GM19324 (cell line): ENCODE results near the gene OR51B4.
"Not testable (repeated sequence)": the region's sequence is repeated elsewhere in the genome, so short reads cannot be mapped to it uniquely, and the experiment has no call there.

Experiments used
- ATAC-seq: cut with Tn5 transposase; IDR thresholded peaks from one replicate; pipeline ENCODE4 v1.9.1; 2021; ENCODE audit warnings: mild to moderate bottlenecking, moderate library complexity; ENCODE audit not compliant: unreplicated experiment, low FRiP score

OR51B4 gene

DNA sequence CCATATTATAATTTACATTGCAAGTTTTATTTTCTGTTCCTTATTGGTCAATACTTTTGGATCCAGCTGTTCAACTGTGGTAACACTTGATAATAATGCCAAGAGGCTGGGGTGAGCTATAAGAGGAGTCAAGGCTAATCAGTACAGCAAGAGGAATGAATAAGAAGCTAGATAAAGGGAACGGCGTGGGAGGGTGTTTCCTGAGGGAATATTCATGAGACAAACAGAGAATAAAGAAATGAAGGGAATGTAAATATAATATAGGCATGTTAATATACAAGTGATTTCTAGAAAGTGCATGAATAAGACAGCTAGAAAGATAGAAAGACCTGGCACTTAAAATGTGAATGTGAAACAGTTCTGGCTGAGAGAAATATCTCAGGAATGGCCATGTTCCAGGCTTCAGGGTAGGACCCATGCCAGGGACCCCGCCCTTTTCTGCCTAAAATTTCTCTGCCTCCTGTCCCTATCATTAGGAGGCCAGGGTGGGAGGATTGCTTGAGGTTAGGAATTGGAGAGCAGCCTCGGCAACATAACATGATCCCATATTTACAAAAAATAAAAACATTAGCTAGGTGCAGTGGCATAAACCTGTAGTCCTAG, 3.9 kb downstream of the OR51B4 start:
- ATAC-seq = no peak

- not testable (repeated sequence) for ATAC-seq
These were observed 7.3 kb downstream of the OR51B4 start for GRCh38 chr11:5294342-5294995.

- ATAC-seq = no peak
These were observed 8.7 kb downstream of the OR51B4 start for GRCh38 chr11:5293028-5293427.

- peak; percentile 87 for ATAC-seq
These were observed 10.4 kb downstream of the OR51B4 start for GRCh38 chr11:5291207-5291838.

GRCh38 chr11:5290106-5290505, 11.6 kb downstream of the OR51B4 start:
- no peak for ATAC-seq

GRCh38 chr11:5289696-5290095, 12.1 kb downstream of the OR51B4 start:
- ATAC-seq = no peak

GRCh38 chr11:5288906-5289550, 12.7 kb downstream of the OR51B4 start:
- ATAC-seq = no peak

DNA sequence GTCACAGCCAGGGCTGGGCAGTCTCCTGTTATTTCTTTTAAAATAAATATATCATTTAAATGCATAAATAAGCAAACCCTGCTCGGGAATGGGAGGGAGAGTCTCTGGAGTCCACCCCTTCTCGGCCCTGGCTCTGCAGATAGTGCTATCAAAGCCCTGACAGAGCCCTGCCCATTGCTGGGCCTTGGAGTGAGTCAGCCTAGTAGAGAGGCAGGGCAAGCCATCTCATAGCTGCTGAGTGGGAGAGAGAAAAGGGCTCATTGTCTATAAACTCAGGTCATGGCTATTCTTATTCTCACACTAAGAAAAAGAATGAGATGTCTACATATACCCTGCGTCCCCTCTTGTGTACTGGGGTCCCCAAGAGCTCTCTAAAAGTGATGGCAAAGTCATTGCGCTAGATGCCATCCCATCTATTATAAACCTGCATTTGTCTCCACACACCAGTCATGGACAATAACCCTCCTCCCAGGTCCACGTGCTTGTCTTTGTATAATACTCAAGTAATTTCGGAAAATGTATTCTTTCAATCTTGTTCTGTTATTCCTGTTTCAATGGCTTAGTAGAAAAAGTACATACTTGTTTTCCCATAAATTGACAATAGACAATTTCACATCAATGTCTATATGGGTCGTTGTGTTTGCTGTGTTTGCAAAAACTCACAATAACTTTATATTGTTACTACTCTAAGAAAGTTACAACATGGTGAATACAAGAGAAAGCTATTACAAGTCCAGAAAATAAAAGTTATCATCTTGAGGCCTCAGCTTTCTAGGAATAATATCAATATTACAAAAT, 13.4 kb downstream of the OR51B4 start:
- no peak for ATAC-seq

- no peak for ATAC-seq
These were observed 14.8 kb downstream of the OR51B4 start for GRCh38 chr11:5286901-5287300.

DNA sequence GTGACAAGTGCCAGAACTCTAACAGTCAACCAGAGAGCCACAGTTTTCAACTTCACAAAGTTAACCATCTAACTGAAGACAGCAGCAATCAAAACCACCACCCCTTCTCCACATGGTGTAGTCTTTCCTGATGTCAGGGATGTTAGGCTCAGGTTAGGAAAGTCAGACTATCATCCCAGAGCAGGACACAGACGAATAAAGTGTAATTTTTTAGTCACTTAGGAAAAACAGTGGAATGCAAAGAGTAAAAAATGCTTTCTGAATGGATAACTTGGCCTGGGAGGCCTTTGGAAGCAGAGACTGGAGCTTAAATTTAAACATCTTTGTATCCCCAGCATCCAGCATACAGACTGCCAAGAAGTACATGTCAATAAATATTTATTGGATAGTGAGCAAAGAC, 15.4 kb downstream of the OR51B4 start:
- ATAC-seq = no peak

GRCh38 chr11:5285703-5286340, 15.9 kb downstream of the OR51B4 start:
- ATAC-seq = no peak

- no peak for ATAC-seq
These were observed 17.1 kb downstream of the OR51B4 start for GRCh38 chr11:5284637-5285036.

DNA sequence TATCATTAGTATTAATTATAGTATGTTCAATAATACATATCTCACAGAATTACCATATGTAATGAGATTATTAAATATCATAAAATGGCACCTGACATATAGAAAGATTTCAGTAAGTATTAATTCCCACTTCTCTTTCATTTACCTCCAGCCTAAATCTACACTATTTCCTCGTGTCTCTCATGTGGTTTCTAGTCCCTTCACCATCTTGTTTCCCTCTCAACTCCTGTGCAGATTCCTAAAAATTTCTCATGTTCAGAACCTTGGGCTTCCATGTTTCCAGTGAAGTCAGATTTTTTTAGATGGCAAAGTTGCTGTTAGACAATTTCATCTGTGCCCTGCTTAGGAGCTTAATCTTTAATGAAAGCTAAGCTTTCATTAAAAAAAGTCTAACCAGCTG, 17.9 kb downstream of the OR51B4 start:
- ATAC-seq = no peak

DNA sequence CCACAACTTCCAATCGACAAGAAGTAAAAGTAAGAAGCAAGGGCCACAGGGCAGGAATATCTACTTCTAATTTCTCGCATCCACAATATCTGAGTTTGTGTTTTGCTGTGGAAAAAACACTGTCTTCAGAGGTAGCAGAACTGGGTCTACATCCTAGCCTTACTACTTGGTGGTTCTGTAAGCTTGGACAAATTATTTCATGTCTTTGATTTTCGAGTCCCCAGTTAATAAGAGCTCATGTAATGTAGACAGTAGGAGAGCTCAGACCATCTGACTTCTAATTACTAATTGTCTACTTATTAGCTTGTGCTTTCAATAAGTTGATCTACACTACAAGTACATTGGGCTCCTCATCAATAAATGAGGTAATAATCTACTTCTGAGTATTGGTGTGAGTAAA, 18.7 kb downstream of the OR51B4 start:
- ATAC-seq = no peak

- no peak for ATAC-seq
These were observed 19.1 kb downstream of the OR51B4 start for GRCh38 chr11:5282628-5283027.

GRCh38 chr11:5281596-5281995, 20.1 kb downstream of the OR51B4 start:
- no peak for ATAC-seq

DNA sequence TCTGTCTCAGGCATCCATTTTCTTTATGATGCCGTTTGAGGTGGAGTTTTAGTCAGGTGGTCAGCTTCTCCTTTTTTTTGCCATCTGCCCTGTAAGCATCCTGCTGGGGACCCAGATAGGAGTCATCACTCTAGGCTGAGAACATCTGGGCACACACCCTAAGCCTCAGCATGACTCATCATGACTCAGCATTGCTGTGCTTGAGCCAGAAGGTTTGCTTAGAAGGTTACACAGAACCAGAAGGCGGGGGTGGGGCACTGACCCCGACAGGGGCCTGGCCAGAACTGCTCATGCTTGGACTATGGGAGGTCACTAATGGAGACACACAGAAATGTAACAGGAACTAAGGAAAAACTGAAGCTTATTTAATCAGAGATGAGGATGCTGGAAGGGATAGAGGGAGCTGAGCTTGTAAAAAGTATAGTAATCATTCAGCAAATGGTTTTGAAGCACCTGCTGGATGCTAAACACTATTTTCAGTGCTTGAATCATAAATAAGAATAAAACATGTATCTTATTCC, 21.1 kb downstream of the OR51B4 start:
- peak; percentile 77 for ATAC-seq

DNA sequence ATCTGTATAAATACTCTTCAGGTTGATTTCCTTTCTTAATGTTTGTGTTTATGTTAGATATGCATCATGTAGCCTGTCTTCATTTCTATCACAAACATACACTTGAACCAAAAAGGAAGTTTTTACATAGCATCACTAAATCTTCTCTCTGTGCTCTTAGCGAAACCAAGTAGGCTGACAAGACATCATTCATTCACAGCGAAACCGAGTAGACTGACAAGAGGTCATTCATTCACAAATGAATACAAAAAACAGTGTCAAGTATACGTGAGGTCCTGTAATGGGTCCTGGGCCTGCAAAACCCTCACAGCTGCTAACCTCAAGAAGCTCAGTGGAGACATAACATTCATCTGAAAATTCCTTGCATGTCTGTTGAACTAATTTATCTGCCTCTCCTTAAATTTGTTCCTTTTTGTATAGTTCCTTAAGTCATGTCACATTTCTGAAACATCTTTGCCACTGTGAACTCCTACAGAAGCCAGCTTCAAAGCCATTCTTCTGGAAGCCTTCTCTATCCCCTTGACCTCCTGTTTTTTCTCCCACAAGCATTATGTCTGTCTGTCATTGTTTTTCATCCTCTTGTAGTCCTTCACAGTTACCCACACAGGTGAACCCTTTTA, 22.2 kb downstream of the OR51B4 start:
- ATAC-seq = no peak

DNA sequence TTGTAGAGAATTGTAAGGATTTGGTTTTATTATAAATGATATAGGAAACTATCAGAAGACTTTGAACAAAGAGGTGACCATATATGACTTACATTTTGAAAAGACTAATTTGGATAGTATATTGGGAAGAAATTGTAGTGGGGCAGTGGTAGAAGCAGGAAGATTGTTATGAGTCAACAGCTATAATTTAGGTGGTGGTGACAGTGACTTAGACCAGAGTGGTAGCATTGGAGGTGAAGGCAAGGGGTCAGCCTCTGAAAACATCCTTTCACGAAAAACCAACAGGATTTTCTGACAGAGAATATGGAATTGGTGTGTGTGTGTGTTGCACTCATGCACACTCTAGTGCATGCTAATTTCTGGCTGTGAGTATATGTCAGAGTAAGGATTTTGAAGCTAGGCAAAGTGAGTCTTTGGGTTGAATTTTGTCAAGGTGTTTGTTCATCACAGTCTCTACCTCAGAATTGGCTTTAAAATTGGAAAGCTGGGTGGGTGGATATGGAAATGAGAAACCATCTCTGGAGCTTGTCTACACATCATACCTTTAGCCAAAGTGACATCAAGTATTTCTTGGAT, 23.9 kb downstream of the OR51B4 start:
- ATAC-seq = no peak
